Lower leg skin (tissue), 3 donors: Measurements from ENCODE around the gene DZIP1.

Experiments used
- POLR2A ChIP-seq, 2 donors: fragments of 450-650 bp; IDR thresholded peaks; one replicate each; pipeline ENCODE4 v1.6.1; 2016 to 2017; ENCODE audit warnings: antibody characterized with exemption in 2 of 2, mild to moderate bottlenecking in 1 of 2, moderate library complexity in 1 of 2
- TF ChIP-seq, protein P1 (sequence below), 3 donors: fragments of 450-650 bp; IDR thresholded peaks; one replicate each; pipeline ENCODE4 v1.5.1; 2016; ENCODE audit warnings: antibody characterized with exemption in 3 of 3, mild to moderate bottlenecking in 3 of 3, moderate library complexity in 2 of 3

DNA sequence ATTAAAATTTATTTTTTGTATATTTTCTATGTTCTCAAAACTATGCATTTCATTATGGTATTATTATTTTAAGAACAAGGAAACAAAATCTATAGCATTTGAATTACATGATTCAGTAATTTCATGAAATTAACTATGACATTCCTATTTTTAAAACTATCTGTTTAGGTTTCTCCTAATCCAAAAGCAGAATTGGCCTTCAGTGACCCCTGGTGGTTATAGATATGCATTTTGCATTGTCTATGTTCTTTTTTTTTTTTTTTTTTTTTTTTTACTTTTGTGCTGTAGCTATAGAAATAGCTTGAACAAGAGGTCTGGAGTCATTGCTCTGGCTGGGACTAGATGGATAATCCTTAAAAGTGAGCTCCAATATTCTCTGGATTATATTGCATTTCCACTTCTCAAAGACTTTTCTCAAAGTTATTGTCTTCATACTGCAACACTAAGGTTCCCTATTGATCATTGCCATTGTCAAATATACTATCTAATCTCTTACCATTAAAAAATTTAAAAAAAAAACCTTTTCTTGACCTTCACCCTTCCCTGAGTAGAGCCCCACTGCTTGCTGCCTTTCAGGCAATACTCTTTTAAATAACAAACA is 16.6 kb upstream of the DZIP1 start:
- TF ChIP-seq, protein P1, sequence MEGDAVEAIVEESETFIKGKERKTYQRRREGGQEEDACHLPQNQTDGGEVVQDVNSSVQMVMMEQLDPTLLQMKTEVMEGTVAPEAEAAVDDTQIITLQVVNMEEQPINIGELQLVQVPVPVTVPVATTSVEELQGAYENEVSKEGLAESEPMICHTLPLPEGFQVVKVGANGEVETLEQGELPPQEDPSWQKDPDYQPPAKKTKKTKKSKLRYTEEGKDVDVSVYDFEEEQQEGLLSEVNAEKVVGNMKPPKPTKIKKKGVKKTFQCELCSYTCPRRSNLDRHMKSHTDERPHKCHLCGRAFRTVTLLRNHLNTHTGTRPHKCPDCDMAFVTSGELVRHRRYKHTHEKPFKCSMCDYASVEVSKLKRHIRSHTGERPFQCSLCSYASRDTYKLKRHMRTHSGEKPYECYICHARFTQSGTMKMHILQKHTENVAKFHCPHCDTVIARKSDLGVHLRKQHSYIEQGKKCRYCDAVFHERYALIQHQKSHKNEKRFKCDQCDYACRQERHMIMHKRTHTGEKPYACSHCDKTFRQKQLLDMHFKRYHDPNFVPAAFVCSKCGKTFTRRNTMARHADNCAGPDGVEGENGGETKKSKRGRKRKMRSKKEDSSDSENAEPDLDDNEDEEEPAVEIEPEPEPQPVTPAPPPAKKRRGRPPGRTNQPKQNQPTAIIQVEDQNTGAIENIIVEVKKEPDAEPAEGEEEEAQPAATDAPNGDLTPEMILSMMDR (IDR thresholded peaks at IDR 0.05): no peak
- TF ChIP-seq POLR2A (IDR thresholded peaks at IDR 0.05): no peak
